NCI-H2227 (cell line): ENCODE measurements around the gene ATAD5.
"Not testable (repeated sequence)": the region's sequence is repeated elsewhere in the genome, so short reads cannot be mapped to it uniquely, and the experiment has no call there.

Experiments
- DNase-seq: peaks from one replicate; lab custom pipeline; 2025; ENCODE audit not compliant: unreplicated experiment; lab: John Stamatoyannopoulos, UW

The ATAD5 gene

DNA sequence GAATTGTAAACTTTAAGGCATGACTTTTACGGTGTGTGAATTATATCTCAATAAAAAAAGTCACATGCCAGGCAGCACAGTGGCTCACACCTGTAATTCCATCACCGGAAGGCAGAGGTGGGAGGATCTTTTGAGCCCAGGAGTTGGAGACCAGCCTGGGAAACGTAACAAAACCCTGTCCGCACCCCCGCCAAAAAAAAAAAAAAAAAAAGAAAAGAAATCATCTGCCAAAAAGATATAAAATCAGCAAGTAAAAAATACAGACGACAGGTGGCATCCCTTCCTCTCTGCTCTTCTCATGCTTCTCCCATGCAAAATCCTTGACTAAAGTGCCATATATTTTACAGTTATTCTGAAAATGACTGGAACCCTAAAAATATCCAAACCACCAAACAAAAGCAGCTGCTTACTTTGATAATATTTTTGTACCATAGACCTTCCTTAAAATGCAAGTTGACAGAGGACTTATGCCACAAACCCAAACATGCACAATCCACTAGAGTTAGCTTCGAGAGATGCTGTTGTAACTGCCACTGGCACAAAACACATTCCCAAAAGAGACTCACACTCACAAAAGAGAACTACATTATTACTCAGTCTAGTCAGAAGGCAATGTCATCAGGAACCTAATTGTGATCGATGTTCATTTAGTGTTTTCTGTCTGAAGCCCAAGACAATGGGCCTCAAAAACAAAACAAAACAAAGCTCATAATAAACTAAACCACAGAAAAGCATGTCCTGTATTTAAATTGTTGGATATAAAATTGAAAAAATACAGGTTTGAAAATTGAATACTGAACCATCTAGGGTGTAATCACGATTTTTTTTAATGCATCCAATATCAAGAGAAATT is 9.7 kb upstream of the ATAD5 start:
- no peak for DNase-seq

DNA sequence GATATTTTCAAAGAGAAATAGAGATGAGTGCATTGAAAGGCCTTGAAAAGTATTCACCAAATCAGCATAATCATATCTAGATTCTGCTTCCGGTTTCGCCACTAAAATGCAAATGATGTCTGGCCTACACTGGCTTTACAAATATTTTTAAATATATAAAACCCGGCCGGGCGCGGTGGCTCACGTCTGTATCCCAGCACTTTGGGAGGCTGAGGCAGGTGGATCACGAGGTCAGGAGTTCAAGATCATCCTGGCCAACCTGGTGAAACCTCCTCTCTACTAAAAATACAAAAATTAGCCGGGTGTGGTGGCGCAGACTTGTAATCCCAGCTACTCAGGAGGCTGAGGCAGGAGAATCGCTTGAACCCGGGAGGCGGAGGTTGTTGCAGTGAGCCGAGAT is 8.8 kb upstream of the ATAD5 start:
- not testable (repeated sequence) for DNase-seq

DNA sequence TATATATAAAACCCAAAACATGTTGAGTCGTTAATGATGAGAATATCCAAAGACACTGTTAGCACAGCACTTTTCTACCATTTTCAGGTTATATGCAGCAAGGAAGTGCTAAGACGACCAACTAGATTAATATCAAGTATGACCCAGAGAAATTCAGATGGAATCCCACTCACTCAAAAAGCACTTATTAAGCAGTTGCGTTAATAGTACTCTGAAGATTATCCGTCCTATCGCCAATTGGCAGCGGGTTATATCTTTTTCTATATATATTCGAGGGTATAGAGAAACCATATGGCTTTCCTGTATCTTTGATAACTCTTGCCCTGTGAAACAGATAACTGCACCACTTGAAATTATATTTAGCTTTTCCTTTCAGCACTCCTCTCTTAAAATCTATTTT is 8.3 kb upstream of the ATAD5 start:
- DNase-seq: peak; percentile 1

DNA sequence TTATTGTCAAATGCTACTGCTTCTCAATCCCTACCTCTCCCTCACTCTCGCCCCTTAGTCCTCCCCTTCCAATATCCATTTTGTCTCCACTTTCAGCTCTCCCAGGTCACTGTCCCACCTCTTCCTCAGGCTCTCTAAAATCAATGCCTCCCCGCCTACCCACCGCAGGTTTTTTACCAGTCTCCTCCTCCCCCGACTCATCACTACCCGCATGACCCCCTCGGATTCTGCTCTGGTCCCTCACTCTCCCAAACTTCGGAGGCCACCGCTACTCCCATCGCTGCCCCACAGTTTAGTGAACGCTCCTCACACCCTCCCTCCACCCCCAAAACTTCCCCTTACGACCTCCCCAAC is 7.8 kb upstream of the ATAD5 start:
- DNase-seq: no peak

DNA sequence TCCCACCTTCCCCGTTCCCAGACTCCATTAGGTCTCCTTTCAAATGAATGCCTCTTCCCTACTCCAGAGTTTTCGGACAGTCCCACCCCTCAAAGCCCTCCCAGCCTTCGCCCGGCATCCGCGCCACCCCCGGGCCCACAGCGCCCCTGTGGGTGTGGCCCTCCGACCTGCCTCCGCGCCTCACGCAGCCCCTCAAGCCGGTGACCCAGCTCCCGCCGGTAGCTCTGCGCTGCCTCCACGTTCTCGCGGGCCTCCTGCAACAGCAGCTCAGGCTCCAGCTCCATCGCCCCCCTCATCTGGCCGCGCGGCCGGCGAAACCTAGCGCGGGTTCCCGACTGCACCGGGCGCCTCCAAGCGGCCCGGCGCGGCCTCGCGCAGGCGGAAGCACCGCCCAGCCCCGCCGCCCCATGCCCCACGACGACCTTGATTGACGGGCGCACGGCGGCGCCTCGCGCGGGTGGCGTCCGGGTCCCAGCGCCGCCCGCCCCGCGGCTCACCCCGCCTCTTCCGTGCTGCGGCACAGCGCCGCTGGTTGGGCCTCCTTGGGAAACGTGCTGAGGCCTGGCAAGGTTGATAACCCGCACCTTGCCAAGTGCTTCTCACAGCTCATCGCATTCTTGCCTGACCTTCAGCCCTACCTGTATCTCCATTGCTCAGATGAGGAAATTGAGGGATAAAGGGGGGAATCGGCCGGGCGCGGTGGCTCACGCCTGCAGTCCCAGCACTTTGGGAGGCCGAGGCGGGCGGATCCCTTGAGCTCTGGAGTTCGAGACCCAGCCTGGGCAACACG is 7.2 kb upstream of the ATAD5 start, which contains the start of gene CRLF3:
TSS of gene CRLF3 (minus strand) at position 337 of the 790 bp plus-strand sequence. CDS start at position 296, 41 bp downstream.
- DNase-seq: peak; percentile 93

DNA sequence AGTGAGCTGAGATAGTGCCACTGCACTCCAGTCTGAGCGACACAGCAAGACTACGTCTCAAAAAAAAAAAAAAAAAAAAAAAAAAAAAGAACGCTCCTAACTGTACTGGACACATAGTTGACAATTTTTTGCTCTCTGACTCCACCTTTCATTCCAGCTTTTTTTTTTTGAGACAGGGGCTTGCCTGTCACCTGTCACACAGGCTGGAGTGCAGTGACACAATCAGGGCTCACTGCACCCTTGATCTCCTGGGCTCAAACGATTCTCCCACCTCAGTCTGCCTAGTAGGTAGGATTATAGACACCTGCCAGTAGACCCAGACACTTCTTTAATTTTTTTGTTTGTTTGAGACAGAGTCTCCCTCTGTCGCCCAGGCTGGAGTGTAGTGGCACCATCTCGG is 4.7 kb upstream of the ATAD5 start:
- DNase-seq: no peak

DNA sequence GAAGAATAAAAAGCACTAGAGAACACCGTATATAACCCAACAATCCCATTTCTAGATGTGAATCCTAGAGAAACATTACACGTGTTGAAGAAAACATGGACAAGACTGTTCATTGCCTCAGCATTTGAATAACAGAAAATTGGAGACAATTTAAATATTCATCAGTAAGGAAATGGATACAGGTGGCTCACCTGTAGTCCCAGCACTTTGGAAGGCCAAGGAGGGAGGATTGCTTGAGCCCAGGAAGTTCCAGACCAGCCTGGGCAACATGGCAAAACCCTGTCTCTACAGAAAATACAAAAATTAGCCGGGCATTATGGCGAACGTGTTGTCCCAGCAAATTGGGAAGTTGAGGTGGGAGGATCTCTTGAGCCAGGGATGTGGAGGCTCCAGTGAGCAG is 2.7 kb upstream of the ATAD5 start:
- no peak for DNase-seq

DNA sequence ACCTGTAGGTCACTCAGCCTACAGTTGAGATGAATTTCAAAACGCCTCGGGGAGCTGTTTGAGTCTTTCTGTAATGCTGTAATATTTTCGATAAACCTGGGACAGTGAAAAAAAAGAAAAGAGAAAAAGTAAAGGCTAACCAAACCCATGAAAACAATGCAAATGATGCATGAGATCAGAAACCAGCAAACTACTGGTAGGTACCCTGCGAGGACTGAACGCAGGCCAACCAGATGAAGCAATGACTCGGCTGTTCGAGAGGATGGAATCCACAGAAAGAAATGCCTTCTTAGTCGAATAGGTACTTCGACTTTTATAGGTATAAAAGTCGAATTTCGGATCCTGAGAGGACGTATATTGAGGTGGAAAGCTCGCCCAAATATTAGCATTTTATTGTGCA is 509 bp upstream of the ATAD5 start:
- no peak for DNase-seq

DNA sequence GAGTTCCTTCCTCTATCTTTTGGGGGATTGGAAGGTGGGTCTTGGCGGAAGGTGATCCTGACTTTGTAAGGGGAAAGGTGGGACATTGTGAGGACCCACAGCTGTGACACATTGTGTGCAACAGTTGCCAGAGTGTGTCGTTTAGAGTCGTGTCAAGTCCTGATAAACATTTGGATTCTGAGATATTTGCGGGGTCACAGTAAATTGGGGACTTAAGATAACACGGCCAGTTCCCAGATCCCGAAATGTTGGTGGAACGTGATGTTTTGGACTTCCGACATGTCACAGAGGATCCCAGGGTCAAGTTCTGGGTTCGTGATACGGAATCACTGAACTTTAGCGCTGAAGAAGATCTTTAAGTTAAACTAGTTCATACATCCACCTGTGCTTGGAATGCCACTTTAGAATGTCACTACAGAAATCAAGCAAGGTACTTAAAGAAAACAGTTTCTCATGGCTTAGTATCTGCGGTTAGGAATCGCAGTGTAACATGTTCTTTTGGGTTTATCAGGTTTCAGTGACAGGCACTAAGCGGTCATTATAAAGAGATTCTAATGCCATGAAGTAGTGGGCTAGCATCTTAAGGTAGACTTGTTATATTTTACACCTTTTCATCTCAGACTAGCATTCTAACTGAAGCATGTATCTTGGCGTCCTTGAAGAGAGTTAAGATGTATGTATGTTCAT is 815 bp downstream of the ATAD5 start:
- no peak for DNase-seq

DNA sequence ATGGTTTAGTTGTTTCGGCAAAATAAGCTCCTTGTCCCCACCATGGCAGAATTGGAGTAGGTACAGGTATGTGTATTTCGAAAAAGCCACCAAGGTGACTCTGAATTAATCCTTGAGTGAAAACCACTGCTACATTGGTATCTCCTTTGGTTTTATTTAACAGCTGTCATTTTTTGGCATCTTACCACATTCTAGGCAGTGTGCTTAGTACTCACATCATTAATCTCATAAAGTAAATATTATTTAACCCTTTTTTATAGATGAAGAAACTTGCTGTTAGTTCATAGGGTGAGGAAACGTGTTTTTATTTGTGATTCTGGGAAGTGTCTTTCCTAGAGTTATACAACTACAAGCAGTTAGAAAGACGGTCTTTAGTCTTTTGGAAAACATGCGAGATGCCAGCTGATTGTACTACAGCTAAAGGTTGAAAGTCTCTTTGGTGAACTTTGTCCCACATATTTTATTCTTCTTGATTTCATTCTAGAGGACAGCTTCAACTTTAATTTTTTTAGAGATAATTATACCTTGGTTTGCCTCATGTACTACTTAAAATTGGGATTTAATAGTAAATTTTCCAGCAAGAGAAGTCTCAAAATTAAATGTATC is 6.5 kb downstream of the ATAD5 start:
- DNase-seq: no peak

DNA sequence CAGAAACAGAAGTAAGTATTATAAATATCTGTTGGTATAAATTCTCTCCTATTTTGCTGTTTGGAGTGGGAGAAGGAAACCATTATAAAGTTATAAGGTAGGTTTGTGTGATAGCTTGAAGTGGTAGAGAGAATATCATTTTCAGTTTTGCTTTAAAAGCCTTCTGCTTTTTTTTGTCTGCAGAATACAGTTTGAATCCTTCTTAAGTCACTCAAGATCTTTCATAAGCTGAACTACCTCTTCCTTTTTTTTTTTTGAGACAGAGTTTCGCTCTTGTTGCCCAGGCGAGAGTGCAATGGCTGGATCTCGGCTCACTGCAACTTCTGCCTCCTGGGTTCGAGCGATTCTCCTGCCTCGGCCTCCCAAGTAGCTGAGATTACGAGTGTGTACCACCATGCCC is 9.0 kb downstream of the ATAD5 start:
- DNase-seq: no peak

DNA sequence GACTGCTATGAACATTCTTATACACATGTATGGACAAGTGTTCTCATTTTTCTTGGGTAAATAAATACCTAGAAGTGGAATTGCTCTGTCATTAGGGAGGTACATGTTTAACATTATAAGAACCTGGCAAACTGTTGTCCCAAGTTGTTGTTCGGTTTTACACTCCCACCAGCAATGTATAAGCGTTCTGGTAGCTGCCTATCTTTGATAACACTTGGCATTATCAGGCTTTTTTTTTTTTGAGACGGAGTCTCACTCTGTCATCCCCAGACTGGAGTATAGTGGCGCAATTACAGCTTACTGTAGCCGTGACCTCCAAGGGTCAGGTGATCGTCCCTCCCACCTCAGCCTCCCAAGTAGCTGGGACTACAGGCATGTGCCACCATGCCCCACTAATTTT is 16.3 kb downstream of the ATAD5 start:
- no peak for DNase-seq

DNA sequence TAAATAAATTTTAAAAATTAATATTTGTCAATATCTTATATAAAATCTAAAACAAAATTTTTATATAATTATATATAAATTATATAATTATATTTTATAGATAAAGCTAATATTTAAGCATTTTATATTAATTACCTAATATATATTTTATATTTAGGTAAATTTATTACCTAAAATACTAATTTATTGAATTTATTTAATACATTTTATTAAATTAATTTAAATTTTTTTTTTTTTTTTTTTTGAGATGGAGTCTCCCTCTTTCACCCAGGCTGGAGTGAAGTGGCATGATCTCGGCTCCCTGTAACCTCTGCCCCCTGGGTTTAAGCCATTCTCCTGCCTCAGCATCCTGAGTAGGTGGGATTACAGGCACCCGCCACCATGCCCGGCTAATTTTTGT is 22.4 kb downstream of the ATAD5 start:
- no peak for DNase-seq

DNA sequence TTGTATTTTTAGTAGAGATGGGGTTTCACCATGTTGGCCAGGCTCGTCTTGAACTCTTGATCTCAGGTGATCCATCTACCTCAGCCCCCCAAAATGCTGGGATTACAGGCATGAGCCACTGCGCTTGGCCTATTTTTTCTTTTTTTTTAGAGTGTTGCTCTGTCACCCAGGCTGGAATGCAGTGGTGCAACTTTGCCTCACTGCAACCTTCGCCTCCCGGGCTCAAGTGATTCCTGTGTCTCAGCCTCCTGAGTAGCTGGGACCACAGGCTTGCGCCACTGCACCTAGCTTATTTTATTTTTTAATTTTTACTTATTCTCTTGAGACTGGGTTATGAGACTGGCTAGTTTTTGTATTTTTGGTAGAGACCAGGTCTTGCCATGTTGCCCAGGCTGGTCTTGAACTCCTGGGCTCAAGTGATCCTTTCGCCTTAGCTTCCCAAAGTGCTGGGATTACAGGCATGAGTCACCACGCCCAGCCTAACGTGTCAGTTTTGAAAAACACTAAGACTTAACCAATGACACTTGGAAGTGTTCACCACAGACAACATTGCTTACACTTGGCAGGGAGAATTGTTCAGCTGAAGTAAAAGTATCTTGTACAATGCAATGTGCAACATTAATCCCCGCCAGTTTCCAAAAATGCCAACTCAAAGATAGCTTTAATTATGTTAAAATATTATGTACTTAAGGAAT is 26.9 kb downstream of the ATAD5 start:
- DNase-seq: no peak

DNA sequence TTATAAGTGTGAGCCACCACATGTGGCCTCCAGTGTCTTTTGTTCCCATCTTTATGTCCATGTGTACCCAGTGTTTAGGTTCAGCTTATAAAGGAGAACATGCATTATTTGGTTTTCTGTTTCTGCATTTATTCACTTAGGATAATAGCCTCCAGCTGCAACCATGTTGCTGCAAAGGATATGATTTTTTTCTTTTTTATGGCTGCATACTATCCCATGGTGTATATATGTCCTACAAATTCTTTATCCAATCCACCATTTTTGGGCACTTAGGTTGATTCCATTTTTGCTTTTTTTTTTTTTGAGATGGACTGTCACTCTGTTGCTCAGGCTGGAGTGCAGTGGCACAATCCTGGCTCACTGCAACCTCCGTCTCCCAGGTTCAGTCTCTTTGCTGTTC is 32.9 kb downstream of the ATAD5 start:
- no peak for DNase-seq

DNA sequence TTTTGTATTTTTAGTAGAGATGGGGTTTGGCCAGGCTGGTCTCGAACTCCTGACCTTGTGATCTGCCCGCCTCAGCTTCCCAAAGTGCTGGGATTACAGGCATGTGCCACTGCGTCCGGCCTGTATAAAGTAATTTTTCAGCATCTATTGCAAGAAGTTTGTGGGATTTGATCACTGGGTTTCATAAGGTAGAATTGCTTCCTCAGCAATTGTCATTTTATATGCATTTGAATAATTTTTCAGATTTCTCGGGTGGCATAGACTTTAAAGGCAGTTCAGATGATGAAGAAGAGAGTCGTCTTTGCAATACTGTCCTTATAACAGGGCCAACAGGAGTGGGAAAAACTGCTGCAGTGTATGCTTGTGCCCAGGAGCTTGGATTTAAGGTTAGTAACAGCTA is 37.2 kb downstream of the ATAD5 start:
- no peak for DNase-seq

DNA sequence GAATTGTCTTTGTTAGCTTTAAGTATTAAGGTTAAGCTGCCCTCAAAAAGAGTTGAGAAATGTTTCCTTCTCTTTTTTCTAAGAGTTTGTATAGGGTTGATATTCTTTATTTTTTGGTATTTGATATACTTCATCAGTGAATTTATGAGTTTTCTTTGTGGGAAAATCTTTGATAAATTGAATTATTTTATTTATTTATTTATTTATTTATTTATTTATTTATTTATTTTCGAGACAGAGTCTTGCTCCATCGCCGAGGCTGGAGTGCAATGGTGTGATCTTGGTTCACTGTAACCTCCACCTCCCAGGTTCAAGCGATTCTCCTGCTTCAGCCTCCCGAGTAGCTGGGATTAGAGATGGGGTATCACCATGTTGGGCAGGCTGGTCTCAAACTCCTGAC is 54.4 kb downstream of the ATAD5 start:
- no peak for DNase-seq

DNA sequence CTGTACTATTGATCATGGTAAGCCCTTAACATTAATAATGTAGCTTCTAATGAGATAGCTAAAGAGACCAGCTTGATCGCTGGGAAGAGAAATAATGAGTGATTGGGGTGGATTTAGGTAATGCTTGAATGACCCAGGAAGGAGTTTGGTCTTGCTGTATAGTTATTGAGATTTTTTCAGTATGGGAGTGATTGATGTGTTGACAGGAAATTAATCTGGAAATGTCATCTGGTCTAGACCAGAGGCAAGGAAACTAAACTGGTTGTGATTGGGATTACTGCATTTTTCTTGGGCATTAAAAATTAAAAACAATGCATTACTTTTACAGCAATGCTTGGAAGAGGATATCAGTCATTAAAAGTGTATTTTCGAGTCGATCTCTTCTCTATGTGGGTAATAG is 62.5 kb downstream of the ATAD5 start:
- DNase-seq: no peak

DNA sequence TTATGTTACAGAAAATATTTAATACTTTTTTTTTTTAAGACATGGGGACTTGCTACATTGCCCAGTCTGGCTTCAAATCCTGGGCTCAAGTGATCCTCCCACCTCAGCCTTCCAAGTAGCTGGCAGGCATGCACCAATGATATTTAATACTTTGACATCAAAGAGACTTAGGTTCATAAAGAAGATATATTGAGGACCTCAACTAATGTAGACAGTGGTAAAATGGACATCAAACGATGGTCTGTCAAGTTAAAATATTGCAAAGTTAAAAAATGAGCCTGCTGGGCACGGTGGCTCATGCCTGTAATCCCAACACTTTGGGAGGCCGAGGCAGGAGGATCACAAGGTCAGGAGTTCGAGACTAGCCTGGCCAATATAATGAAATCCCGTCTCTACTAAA is 65.5 kb downstream of the ATAD5 start:
- no peak for DNase-seq

DNA sequence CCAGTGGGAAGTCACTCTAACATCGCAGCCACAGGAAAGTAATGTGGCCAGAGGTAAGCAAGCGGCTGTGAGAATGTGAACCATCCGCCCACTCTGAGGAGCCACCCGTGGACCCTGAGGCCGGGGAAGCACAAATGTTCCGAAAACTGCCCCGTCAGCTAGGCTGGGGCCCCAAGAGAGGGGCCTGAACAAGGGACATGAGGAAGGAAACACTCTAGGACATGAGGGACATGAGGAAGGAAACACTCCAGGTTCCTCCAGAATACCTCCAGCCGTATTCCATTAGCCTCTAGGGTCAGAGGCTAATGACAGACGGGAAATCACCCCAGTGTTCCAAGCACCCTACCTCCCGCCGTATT is 74.0 kb downstream of the ATAD5 start:
- DNase-seq: no peak
